HG02970 (cell line): ENCODE results near the gene ECT2L.
A peak's percentile ranks its signal among the peaks of the same experiment; 100 is the strongest.

Source experiments
- ATAC-seq: cut with Tn5 transposase; IDR thresholded peaks from one replicate; pipeline ENCODE4 v1.9.1; 2021; ENCODE audit warnings: mild to moderate bottlenecking, moderate library complexity, moderate number of reproducible peaks; ENCODE audit not compliant: unreplicated experiment, low FRiP score

ECT2L gene, protein sequence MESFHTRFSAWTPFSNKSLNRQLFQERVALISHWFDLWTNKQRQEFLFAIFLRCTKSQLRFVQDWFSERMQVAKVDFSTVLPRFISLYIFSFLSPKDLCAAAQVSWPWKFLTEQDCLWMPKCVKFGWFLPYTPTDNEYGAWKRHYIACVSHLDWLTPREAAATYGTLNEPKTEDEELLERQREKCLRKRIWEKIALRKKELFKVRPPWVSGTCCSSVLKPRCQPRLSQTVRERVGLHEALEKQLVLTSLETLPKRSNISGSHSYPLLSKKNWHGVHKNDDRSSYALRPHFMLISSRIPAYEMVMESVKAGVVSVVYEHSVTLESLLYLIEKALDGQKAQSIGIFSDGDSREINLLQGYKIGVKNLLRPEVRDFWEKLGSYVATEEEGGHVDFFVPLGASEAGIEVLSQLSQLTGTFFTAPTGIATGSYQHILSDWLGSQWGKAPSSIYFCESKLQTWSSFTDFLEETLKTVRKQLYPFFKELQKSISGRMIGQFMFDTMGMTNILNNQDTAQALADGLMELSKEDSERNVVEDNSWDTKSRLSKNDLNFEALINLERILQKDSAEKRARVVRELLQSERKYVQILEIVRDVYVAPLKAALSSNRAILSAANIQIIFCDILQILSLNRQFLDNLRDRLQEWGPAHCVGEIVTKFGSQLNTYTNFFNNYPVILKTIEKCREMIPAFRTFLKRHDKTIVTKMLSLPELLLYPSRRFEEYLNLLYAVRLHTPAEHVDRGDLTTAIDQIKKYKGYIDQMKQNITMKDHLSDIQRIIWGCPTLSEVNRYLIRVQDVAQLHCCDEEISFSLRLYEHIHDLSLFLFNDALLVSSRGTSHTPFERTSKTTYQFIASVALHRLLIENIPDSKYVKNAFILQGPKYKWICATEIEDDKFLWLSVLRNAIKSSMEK

DNA sequence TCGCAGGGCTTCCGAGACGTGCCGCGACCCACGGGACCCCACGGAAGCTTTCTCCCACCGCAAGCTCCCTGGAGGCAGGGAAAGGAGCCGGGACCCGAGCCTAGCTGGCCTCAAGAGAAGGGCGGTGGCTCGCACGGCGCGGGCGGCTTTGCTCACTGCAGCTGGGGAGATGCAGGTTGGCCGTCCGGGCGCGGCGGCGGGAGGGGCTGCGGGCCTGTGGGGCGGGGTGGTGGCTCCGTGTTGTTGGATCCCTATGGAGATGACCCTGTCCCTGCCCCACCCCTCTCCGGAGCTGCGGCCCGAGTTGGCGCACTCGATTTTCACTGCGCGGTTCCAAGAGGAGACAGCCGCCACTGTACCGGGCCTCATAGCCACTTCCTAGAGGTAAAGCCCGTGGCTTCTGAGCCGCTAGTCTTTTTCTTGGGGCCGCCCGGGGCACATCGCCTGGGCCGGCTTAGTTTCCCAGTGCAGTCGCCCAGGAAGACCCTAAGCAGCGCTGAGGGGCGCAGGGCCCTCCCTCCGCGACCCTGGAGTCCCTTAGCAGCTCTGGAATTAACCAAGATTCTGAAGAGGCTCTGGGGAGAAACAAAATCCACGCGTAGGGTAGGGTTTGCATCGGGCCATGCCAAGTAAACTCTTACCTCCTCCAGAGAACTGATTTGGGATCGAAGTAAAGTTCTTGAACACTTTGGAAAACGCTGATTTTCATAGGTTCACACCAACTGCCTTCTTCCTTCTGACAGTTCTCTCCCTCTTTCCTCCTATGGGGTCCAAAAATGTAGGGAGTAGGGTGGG is at the start of gene ECT2L:
Gene ECT2L, plus strand, starts transcription at position 279 of the 795 bp plus-strand sequence. CDS start 17,188 bp downstream, outside the sequence.
- ATAC-seq: no peak

DNA sequence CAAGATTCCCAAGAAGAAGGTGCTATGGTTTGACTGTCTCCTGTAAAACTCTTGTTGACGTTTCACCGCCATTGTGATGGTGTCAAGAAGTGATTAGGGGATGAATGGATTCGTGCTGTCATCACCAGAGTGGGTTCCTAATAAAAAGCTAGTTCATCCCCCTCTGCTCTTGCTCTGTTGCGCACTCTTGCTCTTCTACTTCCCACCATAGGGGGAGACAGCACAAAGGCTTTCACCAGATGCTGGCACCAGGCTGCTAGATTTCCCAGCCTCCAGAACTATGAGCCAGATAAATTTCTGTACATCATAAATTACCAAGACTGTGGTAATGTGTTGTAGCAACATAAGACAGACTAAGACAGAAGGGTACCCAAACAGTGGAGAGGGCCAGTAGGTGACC is 43.9 kb upstream of the ECT2L start:
- ATAC-seq: no peak

DNA sequence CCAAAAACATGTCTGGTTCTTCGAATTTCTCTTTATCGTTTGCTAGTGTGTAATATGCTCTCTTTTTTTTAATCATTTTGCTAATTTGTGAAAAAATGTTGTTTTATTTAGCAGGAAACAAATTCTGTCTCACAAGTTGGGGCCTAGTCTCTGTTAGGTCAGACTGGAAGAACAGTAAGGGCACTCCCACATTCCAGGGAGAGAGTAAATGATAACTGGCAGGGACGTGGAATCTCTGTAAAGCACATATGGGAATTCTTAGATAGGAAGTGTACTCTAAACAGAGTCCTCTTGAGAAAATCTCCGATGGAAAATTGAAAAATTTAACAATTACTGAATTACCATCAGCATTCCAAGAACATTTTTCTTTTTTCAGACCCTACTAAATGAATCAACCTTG is 38.8 kb upstream of the ECT2L start:
- no peak for ATAC-seq

DNA sequence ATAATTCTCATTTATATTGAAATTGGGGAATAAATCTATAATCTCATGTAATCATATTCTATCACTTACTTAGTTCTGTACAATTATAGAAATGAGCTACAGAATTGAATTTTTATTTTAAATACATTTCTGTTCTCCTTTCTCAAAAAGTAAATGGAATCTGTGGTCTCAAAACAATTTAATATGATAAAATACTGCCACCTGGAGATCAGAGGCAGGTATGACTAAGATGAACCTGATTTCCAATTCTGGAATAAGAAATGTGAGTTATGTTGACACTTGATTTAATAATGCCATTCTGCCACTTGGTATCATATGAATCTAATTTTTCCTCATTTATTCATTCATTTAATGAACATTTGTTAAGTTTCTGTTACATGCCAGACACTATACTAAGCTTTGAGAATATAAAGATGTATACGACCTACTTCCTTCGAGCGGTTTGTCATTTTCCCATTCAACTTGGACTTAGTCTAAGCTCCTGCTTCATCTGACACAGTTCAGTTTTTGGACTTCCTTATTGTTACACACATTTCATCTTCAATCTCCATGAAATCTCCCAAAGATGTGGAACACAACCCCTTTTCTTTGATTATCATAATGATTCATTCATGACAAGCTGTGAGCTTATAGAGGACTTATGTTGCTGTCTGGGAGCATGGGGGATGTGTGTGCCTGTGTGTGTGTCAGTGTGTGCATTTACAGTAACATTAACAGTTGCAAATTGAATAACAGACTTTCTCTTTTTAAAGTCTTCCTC is 29.8 kb upstream of the ECT2L start:
- no peak for ATAC-seq

DNA sequence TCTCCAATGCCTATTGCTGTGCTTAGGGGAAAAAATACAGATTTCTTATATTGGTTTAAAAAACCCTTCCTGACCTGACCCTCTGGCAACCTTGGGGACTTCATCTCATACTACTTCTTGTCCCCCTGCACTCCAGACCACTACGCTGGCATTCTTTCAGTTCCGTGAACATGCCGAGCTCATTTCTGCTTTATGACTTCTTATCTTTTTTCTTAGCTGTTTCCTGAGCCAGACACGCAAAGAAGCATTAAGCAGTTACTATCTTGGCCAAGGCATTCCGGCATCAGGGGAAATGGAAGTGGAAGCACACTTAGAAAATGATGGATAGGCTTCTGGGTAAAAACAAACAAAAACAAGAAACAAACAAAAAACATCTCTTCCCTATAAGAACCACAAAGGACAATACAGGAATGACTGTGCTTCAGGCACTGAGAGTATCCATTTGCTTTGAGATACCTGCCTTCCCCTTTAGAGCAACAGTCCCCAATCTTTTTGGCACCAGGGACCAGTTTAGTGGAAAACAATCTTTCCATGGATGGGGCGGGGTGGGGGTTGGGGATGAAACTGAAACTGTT is 26.7 kb upstream of the ECT2L start:
- ATAC-seq: no peak

DNA sequence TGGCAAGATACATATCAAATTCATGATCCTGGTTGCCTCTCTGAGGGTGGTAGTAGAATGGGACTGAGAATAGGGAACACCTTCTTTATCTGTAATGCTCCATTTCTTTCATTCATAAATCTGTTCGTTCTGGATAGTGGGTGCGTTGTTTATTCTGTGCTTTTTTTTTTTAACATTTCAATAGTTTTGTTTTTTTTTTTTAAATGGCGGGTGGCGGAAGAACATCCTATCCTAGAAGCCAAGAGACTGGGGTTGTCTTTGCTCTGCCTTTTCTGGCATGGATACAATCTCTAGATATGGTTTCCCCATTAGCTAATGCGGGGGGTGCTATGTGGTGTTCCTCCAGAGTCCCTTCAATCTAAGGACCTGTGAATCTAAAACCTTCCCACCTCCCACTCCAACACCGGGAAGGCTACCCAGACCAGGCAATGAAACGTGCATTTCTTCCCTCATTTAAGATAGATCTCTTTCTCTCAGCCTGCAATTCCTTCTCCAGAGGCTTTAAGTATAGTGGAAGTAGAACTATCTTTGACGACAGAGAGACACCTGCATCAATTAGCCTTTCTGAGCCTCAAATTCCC is 23.2 kb upstream of the ECT2L start:
- ATAC-seq: no peak

DNA sequence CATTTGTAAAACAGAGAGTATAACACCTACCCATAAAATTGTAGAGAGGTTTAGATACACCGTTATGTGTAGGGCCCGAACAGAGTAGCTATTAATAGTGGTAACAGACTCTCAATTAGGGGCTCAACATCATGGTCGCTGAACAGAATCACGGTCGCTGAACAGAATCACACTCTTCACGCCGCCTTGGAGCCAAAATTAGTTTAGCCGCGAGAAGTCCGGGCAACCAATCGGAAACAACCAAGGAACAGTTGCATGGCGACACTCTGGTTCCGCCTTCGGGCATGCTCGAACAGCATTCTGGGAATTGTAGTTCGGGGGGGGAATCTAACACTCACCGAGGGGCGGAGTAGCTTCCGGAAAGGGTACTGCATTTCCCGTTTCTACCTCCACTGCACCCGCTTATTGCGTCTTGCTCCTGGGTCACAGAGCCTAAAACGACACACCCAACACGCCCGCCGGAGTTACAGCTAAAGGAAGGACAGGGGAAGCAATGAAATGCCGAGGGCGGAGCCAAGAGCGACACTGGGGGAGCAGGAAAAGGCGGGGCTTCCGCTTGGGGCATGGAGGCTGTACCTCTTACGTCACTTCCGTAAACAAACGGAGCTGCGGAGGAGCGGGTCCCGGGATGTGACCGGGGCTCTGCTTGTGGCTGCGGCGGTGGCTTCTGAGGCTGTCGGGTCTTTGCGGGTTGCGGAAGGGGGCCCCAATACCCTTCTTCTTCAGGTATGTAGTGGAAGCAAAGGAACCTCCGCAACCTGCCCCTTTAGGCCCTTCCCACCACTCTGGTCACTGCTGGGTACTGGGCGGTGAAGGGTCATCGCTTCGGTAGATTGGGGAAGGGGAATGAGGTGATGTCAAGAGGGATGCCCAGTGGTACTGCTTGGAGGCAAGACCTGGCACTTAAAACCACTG is 22.5 kb upstream of the ECT2L start, which contains the start of gene CCDC28A:
Gene CCDC28A, plus strand, starts transcription at position 593 of the 915 bp plus-strand sequence. CDS start 2,352 bp downstream, outside the sequence.
- ATAC-seq: peak; percentile 94

DNA sequence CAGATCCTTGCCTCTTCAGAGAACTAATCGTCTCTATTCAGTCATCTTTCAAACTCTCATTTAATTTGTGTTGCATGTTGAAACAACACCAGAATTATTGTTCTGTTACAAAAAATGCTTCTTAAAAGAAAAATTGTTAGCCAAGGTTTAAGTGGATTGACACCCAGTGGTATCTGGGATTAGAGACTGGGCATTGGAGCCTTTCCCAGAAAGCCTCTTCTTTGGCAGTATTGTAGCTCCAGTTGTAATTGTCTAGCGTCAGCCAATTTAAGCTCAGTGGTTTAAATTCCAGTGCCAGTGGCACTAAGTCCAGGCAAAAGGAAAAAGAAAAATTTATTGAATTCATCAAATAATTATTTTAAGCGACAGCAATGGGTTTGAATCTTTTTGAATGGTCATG is 21.5 kb upstream of the ECT2L start:
- ATAC-seq: no peak

DNA sequence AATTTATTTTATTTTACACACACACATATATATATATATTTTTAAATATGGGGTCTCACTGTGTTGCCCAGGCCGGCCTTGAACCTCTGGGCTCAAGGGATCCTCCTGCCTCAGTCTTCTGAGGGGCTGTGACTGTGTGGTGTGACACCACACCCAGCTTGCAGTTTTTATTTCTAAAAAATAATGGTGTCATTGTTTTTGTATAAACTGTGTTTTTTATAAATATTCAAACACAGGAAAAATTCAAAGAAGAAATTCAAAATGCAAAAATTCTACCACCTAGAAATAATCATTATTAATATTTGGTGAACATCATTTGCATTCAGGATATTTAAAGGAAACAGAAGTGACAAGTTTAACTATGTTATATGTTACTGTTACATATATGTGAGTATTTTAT is 19.2 kb upstream of the ECT2L start:
- no peak for ATAC-seq

DNA sequence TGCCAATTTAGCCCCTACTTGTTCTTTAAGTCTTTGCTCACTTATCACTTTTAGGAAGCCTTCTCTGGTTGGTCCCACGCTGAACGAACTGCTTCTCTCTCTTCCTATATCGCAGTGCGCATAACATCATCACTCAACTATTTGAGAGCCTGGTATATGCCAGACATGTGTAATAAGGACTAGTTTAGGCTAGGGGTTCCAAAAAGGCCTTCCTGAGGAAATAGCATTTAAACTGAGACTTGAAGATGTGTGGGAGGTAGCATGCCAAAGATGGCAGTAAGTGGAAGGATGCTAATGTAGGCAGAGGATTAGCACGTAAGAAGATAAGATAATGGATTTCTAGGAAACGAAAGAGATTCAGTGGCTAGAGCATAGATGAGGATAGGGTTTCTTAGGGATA is 17.6 kb upstream of the ECT2L start:
- ATAC-seq: no peak

DNA sequence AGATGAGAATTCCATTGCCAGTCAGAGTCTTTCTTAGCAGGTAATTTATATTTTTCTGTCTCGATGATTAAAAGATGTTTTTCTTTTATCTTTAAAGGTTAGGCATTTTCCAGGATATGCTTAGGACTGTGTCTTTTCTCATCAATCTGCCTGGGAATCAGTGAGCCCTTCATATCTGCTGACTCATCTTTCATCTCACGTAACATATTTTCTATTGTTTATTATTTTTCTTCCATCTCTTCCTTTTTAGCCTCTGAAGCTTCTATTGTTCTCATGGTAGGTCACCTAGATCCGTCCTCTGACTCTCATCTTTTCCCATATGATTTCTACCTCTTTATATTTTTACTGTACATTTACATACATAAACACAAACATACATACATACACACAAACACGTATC is 13.6 kb upstream of the ECT2L start:
- no peak for ATAC-seq

DNA sequence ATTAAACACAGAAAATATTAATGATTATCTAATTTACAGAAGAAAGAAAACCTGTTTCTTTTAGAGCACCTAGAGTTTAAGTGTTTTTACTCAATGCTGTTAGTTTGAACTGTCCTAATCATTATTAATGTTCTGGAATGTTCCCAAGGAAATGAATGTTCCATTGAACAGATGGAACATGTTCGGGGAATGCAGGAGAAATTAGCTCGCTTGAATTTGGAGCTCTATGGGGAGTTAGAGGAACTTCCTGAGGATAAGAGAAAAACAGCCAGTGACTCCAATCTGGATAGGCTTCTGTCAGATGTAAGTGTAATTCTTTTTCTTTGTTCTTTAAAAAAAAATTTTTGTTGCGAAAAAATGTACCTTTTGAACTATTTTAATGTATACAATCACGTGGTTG is 10.8 kb upstream of the ECT2L start:
- ATAC-seq: no peak

DNA sequence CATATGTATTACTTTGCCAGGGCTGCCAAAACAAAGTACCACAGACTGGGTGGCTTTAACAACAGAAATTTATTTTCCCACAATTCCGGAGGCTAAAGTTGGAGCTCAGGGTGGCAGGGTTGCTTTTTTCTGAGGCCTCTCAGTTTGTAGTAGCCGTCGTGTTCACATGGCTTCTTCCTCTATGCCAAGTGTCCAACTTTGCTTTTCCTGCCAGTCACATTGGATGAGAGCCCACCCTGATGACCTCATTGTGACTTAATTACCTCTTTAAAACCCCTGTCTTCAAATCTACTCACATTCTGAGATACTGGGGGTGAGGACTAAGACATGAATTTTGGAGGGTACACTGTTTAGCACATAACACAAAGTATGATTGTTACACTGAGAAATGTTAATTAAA is 9.9 kb upstream of the ECT2L start:
- ATAC-seq: no peak

DNA sequence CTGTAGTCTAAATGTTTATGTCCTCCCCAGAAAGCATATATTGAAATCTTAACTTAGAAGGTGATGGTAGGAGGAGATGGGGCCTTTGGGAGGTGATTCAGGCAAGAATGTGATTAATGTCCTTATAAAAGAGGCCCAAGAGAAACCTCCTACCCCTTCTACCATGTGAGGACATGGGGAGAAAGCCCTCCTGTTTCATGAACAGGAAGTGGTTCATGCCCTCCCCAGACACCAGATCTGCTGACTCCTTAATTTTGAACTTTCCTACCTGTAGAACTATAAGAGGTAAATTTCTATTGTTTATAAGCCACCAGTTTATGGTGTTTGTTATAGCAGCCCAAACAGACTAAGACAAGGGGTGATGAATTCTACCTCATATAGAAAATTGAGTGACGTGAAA is 8.7 kb upstream of the ECT2L start:
- no peak for ATAC-seq

DNA sequence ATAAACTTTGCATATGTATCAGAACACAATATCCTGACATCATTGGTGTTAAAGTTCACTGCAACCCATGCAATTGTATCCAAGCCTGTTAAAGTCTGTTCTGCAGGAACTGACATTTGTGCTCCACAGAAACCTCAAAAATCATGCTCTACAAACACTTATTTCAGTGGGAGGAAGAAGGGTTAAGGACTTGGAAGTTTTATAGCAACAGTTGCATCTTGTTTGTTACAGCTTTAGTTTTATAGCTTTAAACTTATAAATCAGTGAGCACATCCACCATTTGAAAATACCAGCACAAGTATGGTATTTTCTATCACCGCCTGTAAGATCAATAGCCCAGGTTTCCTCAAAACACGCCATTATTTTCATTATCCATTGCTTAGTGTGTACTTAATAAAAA is 884 bp downstream of the ECT2L start:
- ATAC-seq: no peak

DNA sequence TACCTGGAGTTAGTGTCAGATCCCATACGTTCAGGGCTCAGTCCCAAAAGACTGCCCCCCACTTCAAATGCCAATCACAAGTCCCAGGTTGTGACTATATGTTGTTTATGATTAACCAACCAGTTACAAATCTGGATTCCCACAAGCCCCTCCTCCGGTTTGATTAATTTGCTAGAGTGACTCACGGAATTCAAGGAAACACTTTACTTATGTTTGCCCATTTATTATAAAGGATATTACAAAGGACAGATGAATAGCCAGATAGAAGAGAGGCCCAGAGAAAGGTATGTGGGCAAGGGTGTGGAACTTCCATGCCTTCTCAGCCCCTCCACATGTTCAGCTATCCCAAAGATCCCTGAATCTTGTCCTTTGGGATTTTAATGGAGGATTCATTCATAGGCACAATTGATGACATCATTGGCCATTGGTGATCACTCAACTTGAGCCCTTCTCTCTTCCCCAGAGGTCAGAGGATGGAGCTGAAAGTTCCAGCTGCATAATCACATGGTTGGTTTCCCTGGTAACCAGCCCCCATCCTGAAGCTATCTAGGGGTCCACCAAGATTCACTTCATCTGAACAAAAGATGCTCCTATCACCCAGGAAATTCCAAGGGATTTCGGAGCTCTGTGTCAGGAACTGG is 2.0 kb downstream of the ECT2L start:
- ATAC-seq: no peak

DNA sequence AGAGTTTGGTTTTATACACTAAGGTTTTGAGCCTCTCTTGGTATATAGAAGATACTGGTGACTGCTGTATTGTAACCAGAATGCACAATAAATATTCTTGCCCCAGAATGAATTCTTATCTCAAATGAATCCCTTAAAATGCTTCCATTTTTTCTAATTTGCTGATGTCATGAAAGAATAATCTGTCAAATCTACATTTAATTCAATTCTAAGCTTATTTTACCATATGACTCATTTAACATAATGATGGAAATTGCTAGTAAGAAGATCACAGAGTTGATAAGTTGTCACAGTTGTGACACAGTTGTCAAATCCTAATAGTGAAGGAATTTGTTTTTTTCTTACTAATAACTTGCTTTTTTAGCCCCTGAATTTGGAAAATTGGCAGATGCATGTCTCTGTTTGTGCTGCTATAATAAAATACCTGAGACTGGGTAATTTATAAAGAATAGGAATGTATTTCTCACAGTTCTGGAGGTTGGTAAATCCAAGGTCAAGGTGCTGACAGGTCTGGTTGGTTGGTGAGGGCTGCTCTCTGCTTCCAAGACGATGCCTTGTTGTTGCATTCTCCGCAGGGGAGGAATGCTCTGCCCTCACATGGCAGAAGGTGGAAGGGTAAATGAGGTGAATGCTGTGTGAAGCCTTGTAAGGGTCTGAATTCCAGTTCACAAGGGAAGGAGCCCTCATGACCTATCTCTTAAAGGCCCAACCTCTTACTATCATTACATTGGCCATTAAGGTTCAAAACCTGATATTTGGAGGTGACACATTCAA is 4.7 kb downstream of the ECT2L start:
- ATAC-seq: no peak
